HPDE6-E6E7 (cell line): ENCODE data around the gene HAUS1.
"Not testable (repeated sequence)": the region's sequence is repeated elsewhere in the genome, so short reads cannot be mapped to it uniquely, and the experiment has no call there.

Experiments used
- DNase-seq: peaks from one replicate; pipeline ENCODE4 v3.0.0; 2011; ENCODE audit warnings: missing footprints; ENCODE audit errors: extremely low spot score

The HAUS1 gene

DNA sequence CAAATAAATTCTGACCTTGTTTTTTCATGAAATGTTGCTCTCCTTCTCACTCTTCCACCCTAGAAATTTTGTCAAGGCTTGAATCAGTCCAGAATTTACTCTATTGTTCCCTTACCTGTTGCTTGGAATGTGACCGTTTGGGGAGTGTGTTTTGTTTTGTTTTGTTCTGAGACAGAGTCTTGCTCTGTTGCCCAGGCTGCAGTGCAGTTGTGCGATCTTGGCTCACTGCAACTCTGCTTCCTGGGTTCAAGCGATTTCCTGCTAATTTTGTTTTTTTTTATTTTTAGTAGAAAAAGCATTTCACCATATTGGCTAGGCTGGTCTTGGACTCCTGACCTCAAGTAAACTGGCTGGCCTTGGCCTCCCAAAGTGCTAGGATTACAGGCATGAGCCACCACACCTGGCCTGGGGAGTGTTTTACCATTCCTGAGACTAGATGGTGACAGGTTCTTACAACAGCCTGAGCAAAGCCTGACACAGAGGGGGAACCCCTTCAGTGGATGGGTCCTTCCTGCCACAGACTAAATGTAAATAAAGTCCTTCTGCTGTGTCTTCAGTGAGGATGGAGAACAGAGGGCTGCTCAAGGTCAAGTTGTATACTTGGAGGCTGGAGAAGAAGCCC lies 52.0 kb downstream of the HAUS1 start:
- no peak for DNase-seq

DNA sequence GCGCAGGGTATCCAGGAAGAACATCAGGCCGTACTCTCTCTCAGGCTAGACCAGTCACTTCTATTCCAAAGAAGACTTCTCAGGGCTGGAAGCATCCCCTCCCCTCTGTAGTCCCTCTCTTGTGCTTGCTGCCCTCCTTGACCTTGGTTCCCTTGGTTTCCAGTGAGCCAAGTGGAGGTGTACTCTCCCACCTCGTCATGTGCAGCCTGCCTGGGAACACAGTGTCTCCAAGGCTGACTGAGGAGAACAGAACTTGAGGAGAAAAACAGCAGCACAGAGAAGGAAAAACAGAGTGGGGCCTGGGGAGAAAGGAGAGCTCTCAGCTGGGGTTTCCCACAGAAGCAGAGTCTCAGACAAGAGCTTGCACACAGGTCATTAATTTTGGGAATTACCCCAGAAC lies 52.7 kb downstream of the HAUS1 start:
- no peak for DNase-seq

DNA sequence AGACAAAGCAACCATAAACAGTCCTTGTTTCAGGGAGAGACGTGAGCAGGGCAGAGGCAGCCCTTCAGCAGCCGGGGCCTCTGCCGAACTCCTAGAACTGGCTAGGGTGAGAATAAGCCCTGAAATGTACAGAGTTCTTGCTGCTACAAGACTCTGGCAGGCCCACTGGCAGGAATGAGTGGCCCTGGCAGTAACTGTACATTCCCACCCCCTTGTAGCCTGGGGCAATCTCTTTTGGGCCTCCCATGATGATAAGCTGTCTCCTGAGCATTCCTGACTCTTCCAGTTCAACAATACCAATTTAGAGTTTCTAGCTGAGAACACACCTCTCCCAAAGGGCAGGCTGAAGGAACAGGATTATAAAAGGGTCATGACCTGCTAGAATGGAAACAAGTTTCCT lies 54.3 kb downstream of the HAUS1 start:
- DNase-seq: no peak

DNA sequence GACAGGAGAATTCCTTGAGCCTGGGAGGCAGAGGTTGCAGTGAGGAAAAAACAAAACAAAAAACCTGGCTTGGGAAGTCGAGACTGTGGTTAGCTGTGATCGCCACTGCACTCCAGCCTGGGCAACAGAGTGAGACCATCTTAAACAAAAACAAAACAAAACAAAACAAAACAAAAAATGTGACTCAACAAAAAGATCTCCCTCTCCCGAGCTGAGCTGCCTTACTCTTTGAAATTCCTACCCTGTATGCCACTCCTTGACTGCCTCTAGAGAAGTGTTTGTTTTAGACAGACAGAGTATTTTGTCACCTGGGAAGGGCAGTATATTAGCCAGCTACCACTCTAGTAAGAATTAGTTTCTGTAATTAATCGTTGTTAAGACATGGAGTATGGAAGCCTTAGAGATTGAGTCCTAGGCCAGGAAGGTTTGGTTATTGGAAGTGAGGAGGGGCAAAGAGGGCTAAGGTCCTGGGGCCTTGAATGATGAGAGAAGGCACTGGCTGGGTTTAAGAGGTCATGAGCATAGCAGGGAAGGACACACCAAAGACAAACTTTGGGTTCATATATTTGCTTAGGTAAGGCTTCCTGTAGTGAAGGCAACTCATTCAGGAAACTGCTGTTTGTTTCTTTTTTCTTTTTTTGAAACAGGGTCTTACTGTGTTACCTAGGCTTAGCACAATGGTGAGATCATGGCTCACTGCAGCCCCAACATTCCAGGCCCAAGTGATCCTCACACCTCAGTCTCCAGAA lies 56.0 kb downstream of the HAUS1 start:
- DNase-seq: no peak

DNA sequence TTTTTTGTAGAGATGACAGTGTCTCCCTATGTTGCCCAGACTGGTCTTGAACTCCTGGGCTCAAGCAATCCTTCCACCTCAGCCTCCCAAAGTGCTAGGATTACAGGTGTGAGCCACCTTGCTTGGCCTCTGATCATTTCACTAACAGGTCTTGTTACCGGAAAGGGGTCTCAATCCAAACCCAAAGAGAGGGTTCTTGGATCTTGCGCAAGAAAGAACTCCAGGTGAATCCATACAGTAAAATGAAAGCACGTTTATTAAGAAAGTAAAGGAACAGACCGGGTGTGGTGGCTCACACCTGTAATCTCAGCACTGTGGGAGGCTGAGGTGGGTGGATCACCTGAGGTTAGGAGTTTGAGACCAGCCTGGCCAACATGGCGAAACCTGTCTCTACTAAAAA lies 56.7 kb downstream of the HAUS1 start:
- DNase-seq: not testable (repeated sequence)

DNA sequence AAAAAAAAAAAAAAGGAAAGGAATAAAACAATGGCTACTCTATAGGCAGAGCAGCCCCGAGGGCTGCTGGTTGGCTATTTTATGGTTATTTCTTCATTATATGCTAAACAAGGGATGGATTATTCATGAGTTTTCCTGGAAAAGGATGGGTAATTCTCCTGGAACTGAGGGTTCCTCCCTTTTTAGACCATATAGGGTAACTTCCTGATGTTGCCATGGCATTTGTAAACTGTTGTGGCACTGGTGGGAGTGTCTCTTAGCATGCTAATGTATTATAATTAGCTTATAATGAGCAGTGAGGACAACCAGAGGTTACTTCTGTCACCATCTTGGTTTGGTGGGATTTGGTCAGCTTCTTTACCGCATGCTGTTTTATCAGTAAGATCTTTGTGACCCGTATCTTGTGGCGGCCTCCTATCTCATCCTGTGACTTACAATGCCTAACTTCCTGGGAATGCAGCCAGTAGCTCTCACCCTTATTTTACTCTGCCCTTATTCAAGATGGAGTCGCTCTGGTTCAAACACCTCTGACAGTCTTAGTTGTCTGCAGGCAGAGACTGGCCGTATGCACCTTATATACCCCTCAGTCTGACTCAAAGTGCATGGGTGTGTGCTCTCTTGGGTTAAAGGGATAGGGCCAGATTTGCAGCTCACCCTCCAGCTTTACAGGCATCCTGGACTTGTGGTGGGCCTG lies 57.7 kb downstream of the HAUS1 start:
- no peak for DNase-seq

DNA sequence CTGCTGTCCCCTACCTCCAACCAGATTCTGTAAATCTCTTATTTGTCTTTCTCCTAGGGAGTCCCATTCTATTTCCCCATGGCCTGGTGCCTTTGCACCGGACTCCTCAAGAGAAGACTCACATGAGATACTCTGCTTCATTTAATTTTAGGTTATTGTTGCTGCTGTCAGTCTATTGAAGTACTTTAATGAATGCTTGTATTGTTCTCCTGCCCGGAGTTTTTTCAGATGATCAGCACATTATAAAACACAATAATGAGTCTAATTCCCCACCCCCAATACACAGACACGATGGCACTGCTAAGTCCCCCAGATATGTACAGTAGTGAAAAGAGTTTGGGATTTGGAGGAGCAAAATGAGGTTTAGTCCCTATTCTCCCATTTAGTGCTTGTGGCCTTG lies 58.9 kb downstream of the HAUS1 start:
- DNase-seq: no peak

DNA sequence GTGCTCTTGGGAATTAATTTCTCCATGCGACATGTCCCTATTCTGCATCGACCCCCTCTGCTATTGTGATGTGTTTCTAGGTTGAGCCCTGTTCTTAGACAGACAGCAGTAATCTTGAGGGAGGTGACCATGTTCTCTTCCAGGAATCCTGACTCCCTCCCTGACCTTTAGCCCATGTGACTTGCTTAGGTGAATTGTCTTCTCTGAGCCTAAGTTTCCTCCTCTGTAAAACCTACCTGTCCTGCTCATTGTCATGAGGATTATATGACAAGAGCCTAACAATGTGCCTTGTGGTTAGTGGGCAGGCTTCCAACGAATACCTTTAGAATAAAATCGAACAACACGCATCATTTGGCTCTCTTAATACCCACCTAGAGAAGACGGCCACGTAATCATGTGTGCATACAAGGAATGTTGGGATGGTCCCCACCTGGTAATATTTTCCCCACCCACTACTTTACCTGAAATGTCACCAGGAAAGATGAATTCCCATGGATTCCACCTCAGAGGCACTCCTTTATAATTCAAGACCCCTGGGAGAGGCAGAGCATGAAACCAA lies 59.8 kb downstream of the HAUS1 start:
- DNase-seq: no peak

DNA sequence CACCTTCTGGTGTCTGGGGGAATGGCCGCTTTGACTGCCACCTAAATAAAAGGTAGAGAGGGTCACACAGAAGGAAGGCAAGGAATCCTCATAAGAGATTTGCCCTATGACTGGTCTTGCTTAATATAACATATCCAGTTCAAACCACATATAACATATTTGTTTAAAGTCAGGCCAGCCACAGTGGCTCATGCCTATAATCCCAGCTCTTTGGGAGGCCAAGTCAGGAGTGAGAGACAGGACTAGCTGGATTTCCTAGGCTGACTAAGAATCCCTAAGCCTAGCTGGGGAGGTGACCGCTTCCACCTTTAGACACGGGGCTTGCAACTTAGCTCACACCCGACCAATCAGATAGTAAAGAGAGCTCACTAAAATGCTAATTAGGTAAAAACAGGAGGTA lies 60.3 kb downstream of the HAUS1 start:
- DNase-seq: not testable (repeated sequence)

DNA sequence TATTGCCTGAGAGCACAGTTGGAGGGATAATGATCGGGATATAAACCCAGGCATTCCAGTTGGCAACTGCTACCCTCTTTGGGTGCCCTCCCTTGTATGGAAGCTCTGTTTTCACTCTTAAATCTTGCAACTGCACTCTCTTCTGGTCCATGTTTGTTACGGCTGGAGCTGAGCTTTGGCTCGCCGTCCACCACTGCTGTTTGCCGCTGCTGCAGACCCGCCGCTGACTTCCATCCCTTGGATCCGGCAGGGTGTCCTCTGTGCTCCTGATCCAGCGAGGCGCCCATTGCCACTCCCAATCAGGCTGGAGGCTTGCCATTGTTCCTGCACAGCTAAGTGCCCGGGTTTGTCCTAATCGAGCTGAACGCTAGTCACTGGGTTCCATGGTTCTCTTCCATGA lies 60.7 kb downstream of the HAUS1 start:
- no peak for DNase-seq

DNA sequence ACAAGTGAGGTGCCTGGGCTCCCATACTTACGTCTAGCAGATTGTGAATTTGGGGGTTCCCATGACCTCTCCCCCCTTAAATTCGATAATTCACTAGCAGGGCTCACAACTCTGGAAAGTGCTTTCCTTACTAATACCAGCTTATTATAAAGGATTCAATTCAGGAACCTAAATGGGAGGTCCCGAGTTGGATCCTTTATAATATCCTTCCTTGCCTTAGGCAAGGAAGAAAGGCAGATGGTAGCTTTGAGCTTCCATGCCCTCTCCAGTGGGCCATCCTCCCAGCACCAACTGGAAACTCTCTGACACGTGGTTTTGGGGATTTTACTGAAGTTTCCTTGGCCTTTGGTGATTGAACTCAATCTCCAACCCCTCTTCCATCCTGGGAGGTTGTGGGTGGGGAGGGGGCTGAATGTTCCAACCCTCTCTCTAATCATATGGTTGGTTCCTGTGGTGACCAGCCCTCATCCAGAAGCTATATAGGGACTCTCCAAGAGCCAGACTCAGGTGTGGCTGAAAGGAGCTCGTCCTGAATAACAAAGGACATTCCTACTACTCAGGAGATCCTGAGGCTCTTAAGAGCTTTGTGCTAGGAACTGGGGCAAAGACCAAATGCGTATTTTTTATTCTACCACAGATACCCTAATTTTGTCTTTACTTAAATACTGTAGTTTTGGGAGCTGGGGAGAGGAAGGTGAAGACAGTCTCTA lies 62.2 kb downstream of the HAUS1 start:
- no peak for DNase-seq

DNA sequence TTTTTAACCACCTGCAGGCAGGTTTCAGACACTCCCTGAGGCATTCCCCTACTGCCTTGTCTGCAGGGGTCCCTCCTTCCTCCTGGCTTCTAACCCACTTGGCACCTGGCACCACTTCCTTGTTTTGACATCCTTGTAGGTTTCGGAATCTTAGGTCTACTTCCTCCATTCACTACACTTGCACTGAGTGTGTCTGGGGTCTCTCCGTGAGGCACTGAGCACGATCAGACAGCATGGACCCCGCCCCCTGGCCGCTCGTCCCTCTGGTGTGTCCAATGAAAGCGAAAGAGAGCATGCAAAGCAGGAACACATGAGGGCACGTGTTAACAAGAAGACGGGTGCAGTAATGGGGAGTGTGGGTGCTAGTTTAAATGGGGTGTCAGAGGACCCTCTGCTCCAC lies 63.8 kb downstream of the HAUS1 start:
- no peak for DNase-seq

DNA sequence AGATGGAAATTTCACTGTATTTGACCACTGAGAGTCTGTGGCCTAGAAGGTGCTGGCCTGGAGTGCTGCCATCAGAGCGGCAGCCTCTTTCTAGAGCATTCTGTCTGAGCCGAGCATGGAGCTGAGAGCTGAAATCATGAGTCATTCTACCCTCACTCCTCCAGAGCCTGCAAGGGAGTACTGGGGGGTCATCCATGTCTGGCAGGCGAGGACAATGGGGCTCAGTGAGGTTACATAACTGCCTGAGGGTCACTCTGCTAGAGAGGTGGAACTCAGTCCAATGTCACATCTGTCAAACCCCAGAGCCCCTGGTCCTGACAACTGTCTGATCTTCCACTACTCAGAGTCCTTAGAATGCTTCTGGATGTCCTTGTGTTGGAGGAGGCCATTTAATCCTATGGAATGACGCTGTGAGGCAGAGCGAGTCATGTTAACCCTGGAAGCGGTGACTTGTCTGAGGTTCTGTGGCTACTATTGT lies 65.3 kb downstream of the HAUS1 start:
- no peak for DNase-seq

DNA sequence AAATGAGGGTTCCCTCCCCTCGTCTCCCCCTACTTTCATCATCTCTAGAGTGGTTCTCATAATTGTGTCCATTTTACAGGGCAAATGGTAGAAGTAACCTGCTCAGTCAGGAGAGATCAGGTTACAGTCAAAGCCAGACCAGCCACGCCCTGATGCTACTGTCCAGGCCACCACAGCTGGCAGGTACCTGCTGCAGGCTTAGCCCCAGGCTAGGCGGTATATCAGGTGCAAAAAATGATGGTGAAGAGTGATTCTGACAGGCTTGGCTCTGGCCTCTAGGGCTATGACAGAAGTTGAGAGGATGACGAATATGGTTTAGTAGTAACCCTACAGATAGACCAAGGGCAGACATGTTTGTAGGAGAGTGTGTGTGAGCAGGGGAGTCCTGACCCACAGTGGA lies 67.1 kb downstream of the HAUS1 start:
- DNase-seq: no peak

DNA sequence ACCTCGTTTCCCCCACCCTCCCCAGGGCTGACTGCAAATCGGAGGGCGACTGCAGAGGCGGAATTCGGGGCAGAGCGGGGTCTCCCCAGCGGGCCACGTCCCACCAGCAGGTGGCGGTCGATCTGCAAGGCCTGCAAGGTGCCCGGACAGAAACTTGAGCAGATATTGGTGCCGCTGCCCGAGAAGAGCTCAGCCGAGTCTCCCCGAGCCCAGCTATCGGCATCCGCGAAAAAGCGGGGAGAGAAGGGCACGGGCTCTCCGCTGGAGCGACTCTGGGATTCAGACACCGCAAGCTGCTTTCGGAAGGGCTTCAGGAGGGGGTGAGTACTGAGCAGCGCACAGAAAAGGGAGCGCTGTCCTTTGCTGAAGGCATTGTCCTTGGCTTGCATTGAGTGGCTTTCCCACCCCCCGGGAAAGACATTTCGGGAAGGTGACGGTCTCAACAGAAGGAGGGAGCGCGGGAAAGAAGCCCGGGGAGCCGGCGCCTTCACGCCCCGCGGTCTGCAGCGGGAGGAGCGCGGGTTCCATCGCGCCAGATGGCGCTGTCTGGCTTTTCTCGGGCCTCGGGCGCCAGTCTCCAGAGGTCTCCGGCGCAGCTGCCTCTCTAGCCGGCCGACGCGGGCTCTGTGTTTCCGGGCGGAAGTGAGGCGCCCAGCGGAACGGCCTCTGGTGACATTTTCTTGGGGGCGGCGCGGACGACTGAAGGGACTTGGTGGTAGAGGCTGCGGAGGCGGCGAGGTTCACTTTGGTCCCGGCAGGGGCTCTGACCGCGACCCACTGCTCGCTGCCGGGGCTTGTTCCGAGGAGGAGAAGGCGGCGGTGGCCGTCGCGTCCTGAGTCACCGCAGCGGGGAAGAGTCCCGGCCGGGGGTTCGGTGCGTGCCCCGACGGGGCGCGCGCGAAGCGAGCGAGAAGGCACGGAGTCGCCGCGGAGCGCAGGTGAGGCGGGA lies 69.5 kb downstream of the HAUS1 start:
- DNase-seq: peak; percentile 94

DNA sequence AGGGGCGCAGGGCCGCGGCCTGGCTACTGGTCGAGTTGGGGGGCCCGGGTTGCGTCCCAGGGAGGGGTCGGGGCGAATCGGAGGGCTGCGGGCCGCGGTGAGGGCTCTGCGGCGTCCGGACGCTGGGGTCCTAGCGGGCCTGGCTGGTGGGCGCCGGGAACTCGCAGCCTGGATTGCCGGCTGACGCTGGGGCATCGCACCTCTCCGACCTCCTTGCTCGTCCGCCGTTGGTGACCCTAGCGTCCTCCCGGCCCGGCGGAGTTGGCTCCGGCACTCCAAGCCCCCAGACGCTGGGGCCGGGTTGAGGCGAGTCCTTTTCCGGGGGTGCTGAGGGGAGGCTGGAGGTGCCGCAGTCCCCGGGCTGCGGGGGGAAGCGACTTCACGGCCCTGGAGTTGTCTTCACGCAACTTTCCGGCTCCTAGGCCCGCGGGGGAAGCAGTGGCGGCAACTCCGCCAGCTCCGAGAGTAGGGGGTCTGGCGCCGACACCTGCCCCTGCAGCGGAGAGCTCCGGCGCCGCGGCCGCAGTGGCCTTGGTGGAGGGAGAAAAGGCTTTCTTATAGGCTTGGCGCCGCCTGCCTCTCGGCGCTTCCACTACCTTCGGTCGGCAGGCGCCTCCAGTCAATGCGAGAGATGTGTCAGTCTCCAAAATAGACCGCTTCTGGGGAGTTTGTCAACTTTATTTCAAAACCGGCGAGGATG lies 70.3 kb downstream of the HAUS1 start:
- peak; percentile 35 for DNase-seq

DNA sequence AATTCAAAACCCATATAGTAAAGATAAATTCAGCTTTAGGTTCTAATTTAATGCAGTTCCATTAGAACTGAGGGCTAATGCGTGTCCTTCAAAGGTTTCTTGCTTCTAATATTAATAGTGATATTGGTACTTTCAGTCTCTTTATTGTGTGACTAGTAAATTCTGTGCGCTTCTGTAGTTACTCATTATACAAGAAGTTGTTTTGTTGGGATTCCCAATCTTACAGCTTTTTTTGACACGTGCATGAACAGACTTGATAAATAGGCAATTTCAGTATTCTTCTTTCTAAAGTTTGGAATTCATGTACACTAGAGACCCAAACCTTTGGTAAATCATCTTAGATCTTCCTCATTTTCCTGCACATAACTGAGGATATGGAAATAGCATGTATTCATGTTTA lies 71.8 kb downstream of the HAUS1 start:
- DNase-seq: no peak
